Transverse colon (tissue), 4 donors: ENCODE results near the gene SMAD7. TPM values are rescaled to one million over a fixed set of nuclear protein-coding genes. Genes with fewer than 3 reads are reported as not detected.

ENCODE experiments used
- DNase-seq: peaks from one replicate; pipeline ENCODE4 v3.0.0-alpha.2; 2019
- H3K27ac ChIP-seq, 4 donors: fragments of 200-600 bp; sonication (generic); 2 replicates each; pipeline ENCODE4 v1.5.1; 2016 to 2018; ENCODE audit warnings: inconsistent platforms in 4 of 4
- H3K27me3 ChIP-seq: fragments of 200-600 bp; sonication (generic); 2 replicates; pipeline ENCODE4 v1.5.1; 2017; ENCODE audit warnings: inconsistent platforms
- H3K36me3 ChIP-seq, 4 donors: fragments of 200-600 bp; sonication (generic); 2 replicates each; pipeline ENCODE4 v1.5.1; 2017 to 2019; ENCODE audit warnings: inconsistent platforms in 4 of 4
- H3K4me1 ChIP-seq, 4 donors: fragments of 200-600 bp; sonication (generic); 2 replicates each; pipeline ENCODE4 v1.5.1; 2017 to 2020; ENCODE audit warnings: inconsistent platforms in 4 of 4
- H3K4me3 ChIP-seq, 4 donors: fragments of 200-600 bp; sonication (generic); 1 replicate in 1 of 4; 2 replicates in 3 of 4; pipeline versions ENCODE4 v1.5.1 to v1.6.1; 2017 to 2019; ENCODE audit warnings: inconsistent platforms in 4 of 4
- H3K9me3 ChIP-seq, 2 donors: fragments of 200-600 bp; sonication (generic); 2 replicates each; pipeline ENCODE4 v1.5.1; 2017 to 2019; ENCODE audit warnings: inconsistent platforms in 2 of 2
- EP300 ChIP-seq: sonication (generic); formaldehyde crosslinking; IDR thresholded peaks from one replicate; pipeline ENCODE4 v1.6.1; 2017; ENCODE audit warnings: antibody characterized with exemption, low read depth
- POLR2A ChIP-seq: fragments of 450-650 bp; IDR thresholded peaks from one replicate; pipeline ENCODE4 v1.6.1; 2016; ENCODE audit warnings: antibody characterized with exemption, mild to moderate bottlenecking, moderate library complexity
- POLR2AphosphoS5 ChIP-seq, 3 donors: sonication (generic); formaldehyde crosslinking; IDR thresholded peaks; one replicate each; pipeline ENCODE4 v1.6.1; 2016; ENCODE audit warnings: antibody characterized with exemption in 3 of 3
- WGBS, 2 donors: methylation state at CpG; one replicate each; pipeline ENCODE4 v1.1.5; 2018; ENCODE audit warnings: low coverage in 1 of 2; 5-methylcytosine and 5-hydroxymethylcytosine counted together
- in situ Hi-C, 4 donors: fragments of 200-750 bp; cut with MboI; loops; one replicate each; pipeline versions ENCODE4 v1.15.0 to v1.15.1; 2017; ENCODE audit warnings: low sequenced_read_pairs in 3 of 4, low pct_ligation_motif_present in 1 of 4, low pct_unique_long_range_greater_than_20kb in 1 of 4
- intact Hi-C: fragments of 100-400 bp; cut with DNase I; formaldehyde crosslinking; loops from one replicate; pipeline ENCODE4 v1.15.1; 2023; ENCODE audit warnings: low total_unique reads
- total RNA-seq, 4 donors: library from RNA; depleted of rRNA; stranded (reverse); fragments of >200 nt; gene quantifications; one replicate each; pipeline ENCODE4 v1.1.0, GENCODE V29; 2016
- TF ChIP-seq, protein P1 (sequence below), 5 experiments: fragments of 200-600 bp in 3 of 5; fragments of 450-650 bp in 2 of 5; sonication (generic) in 3 of 5; IDR thresholded peaks; 1 replicate in 2 of 5; 2 replicates in 3 of 5; pipeline ENCODE4 v1.5.1; 2016 to 2017; ENCODE audit warnings: antibody characterized with exemption in 5 of 5, inconsistent platforms in 3 of 5, mild to moderate bottlenecking in 2 of 5, moderate library complexity in 1 of 5

SMAD7 gene
- total RNA-seq, 4 donors from 2014 or later: 76.0 to 199 (median 77.1) TPM

DNA sequence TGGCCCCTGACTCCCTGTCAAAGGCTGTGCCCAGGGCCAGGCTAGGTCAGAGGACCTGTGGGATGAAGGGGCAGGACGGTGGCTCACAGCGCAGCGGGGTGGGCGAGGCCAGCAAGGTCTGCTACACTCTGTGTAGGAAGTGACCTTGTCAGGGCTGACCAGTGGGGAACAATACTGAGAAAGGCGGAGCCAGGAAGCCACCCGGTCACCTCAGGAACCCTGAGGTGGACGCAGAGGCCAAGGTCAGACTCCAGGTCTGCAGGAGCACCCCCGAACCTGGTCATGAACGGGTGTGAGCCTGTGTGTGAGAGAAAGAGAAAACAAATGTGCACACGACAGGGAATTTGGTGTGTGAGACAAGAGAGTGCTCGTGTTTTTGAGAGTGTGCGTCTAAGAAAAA lies 72.3 kb downstream of the SMAD7 start:
- Histone ChIP-seq H3K4me3 (no peak overlapping the region), H3K27ac (no peak overlapping the region), H3K36me3 (no peaks in the 10 kb centered on the region), H3K9me3 (no peaks in the 10 kb centered on the region), H3K27me3 (no peaks in the 10 kb centered on the region), H3K4me1 (peaks cover 0 to under 1% (median 0%) of the 10 kb centered on the region in 4 donors)
- TF ChIP-seq POLR2AphosphoS5 (IDR thresholded peaks at IDR 0.05) (no peak), POLR2A (no peak), EP300 (no peak)
- TF ChIP-seq, protein P1, sequence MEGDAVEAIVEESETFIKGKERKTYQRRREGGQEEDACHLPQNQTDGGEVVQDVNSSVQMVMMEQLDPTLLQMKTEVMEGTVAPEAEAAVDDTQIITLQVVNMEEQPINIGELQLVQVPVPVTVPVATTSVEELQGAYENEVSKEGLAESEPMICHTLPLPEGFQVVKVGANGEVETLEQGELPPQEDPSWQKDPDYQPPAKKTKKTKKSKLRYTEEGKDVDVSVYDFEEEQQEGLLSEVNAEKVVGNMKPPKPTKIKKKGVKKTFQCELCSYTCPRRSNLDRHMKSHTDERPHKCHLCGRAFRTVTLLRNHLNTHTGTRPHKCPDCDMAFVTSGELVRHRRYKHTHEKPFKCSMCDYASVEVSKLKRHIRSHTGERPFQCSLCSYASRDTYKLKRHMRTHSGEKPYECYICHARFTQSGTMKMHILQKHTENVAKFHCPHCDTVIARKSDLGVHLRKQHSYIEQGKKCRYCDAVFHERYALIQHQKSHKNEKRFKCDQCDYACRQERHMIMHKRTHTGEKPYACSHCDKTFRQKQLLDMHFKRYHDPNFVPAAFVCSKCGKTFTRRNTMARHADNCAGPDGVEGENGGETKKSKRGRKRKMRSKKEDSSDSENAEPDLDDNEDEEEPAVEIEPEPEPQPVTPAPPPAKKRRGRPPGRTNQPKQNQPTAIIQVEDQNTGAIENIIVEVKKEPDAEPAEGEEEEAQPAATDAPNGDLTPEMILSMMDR (IDR thresholded peaks at IDR 0.05): no peak
- 79 to 81% methylated on average over 8 to 12 of the region's 12 CpGs for WGBS, 2 donors
- intact Hi-C loops: no loop called here
- in situ Hi-C loops: no loop called here
- DNase-seq: no peak

DNA sequence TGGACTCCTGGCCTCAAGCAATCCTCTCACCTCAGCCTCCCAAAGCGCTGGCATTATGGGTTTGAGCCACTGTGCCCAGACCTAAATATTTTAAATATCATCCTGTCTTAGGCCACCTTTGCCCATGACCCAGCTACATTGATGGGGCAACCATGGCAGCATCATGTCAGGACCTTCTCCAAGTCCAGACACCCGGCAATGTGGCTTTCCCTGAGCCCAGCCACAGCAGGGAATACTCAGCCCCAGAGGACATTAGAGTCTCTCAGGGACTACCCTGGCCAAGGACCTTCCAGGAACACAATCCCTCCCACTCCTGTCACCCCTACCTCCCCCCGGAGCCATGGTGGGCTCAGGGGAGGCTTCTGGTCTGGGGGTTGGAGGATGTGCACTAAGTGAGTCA lies 72.8 kb downstream of the SMAD7 start:
- WGBS, 2 donors: 82% methylated on average over 3 of the region's 3 CpGs; no CpG with 5 or more reads in 1 of the 2 donors
- Histone ChIP-seq H3K4me3 (no peak overlapping the region), H3K27me3 (no peaks in the 10 kb centered on the region), H3K4me1 (peaks cover 0 to 5% (median 0%) of the 10 kb centered on the region in 4 donors), H3K27ac (no peak overlapping the region), H3K36me3 (no peaks in the 10 kb centered on the region), H3K9me3 (no peaks in the 10 kb centered on the region)
- no peak for DNase-seq
- no peak for TF ChIP-seq POLR2A
- TF ChIP-seq POLR2AphosphoS5 (IDR thresholded peaks at IDR 0.05): no peak
- TF ChIP-seq EP300: no peak
- TF ChIP-seq, protein P1 (IDR thresholded peaks at IDR 0.05): no peak
- intact Hi-C loops: no loop called here
- in situ Hi-C loops: no loop called here

DNA sequence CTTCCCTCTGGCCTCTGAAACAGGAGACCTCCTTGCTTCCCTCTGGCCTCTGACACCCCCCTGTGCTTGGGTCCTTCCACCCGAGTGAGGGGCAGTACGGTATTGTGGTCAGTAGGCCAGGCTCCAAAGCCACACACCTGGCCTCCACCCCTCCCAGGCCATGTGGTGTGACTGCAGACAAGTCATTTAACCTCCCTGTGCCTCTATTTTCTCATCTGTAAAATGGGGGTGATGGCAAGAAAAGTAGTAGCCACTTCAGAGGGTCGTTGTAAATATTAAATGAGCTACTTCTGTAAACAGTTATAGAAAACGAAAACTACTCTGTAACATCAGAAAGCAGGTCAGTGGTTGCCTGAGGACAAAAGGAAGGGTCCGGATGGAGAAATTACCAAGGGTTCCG lies 74.2 kb downstream of the SMAD7 start:
- H3K36me3 ChIP-seq: no peaks in the 10 kb centered on the region
- TF ChIP-seq, protein P1 (IDR thresholded peaks at IDR 0.05): no peak
- TF ChIP-seq POLR2A (no peak), POLR2AphosphoS5 (IDR thresholded peaks at IDR 0.05) (no peak), EP300 (no peak)
- no peak overlapping the region for H3K4me3 ChIP-seq
- DNase-seq: no peak
- H3K27ac ChIP-seq: no peak overlapping the region
- H3K4me1 ChIP-seq: peaks cover 0 to 7% (median 0%) of the 10 kb centered on the region in 4 donors
- no peaks in the 10 kb centered on the region for H3K9me3 ChIP-seq
- in situ Hi-C loops: no loop called here
- no peaks in the 10 kb centered on the region for H3K27me3 ChIP-seq
- WGBS, 2 donors: 79 to 91% methylated on average over 4 to 6 of the region's 6 CpGs
- intact Hi-C loops: no loop called here

DNA sequence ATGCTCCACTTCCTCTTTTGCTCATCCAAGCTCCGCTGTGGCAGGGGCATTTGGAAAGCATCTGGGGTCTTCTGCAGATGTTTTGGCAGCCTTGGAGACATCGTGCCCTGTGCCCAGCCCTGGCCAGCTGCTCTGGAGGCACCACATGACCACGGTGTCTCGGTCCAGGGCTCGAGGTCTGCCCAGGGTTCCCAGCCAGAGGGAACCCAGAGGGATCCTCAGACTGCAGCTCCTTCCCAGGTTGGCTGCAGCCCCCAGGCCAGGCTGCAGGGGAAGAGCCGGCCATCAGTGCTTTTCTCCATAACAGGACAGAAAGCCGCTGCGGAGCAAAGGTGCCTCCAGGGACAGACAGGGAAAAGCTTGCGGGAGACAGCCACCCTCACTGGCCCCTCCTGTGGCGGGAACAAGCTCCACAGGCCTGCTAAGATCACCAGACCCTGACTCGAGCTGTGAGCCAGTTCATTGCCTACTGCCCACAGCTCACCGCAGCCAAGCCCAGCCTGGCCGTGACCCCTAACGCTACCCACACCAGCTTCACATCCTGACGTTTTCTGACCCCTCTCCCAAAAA lies 74.7 kb downstream of the SMAD7 start:
- no peaks in the 10 kb centered on the region for H3K27me3 ChIP-seq
- DNase-seq: no peak
- in situ Hi-C loops (no loop called here), intact Hi-C loops (no loop called here)
- no peak overlapping the region for H3K27ac ChIP-seq
- peaks cover 0 to 7% (median 0%) of the 10 kb centered on the region in 4 donors for H3K4me1 ChIP-seq
- 85% methylated on average over 14 of the region's 15 CpGs; no CpG with 5 or more reads in 1 of the 2 donors for WGBS, 2 donors
- H3K4me3 ChIP-seq: no peak overlapping the region
- TF ChIP-seq POLR2AphosphoS5 (IDR thresholded peaks at IDR 0.05): no peak
- TF ChIP-seq, protein P1 (IDR thresholded peaks at IDR 0.05): no peak
- H3K36me3 ChIP-seq: no peaks in the 10 kb centered on the region
- H3K9me3 ChIP-seq: no peaks in the 10 kb centered on the region
